ENCODE measurements around the gene IQSEC1.

The IQSEC1 gene

DNA sequence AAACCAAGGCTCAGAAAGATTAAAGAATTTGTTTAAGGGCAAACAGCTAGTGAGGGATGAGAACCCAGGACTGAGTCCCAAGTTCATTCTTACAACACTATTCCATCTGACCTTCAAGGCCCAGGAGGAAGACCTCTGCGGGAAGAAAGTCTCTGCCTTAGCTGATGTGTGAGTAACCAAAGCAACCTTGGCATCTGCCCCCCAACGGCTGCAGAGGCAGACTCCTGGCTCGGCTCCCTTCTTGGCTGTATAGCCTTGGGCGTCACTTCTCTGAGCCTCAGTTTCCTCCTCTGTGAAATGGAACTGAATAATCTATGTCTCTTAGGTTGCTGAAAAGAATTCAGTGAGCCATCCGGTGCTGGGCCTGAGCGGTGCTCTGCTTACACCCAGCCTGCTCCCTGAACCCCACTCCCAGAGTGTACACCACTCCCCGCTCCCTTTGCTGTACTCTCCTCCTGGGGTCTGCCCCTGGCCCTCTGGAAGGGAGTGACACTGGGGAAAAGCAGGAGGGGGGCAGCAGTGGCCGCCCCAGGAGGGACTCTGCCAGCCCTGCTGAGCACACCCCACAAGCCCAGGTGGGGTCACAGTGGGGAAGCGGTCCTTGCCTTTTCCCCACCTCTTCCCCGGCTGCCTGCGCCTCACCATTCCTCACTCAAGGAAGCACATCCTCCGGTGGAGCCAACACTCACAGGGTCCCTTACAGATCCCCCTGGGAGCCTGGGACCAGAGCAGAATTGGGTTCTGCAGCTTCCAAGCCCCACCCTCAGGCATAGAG lies 97.3 kb downstream of the IQSEC1 start:
- TF ChIP-seq, protein P1, sequence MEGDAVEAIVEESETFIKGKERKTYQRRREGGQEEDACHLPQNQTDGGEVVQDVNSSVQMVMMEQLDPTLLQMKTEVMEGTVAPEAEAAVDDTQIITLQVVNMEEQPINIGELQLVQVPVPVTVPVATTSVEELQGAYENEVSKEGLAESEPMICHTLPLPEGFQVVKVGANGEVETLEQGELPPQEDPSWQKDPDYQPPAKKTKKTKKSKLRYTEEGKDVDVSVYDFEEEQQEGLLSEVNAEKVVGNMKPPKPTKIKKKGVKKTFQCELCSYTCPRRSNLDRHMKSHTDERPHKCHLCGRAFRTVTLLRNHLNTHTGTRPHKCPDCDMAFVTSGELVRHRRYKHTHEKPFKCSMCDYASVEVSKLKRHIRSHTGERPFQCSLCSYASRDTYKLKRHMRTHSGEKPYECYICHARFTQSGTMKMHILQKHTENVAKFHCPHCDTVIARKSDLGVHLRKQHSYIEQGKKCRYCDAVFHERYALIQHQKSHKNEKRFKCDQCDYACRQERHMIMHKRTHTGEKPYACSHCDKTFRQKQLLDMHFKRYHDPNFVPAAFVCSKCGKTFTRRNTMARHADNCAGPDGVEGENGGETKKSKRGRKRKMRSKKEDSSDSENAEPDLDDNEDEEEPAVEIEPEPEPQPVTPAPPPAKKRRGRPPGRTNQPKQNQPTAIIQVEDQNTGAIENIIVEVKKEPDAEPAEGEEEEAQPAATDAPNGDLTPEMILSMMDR (IDR thresholded peaks at IDR 0.05): no peak
- Histone ChIP-seq H3K4me3 (no peak overlapping the region), H3K27ac (no peak overlapping the region)
- no peak for DNase-seq (ENCODE audit: low spot score)

DNA sequence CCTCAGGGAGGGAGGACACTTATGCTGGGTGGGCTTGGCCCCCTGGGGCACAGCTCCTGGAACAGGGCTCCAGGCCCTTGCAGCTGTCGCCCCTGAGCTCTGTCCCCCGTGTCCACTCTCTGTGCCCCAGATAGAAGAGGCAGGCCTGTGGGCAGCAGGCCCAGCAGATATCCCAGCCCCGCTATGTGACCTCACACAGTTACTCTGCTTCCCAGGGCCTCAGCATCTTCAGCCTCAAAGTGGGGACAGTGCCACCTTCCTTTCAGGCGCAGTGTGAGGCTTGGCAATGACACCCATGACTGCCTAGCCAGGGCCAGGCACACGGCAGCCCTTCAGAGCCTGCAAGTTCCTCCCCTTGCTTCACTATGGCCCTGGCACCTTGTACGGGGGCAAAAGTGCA lies 98.4 kb downstream of the IQSEC1 start:
- H3K4me3 ChIP-seq: no peak overlapping the region
- no peak for DNase-seq (ENCODE audit: low spot score)
- H3K27ac ChIP-seq: no peak overlapping the region
- TF ChIP-seq, protein P1 (IDR thresholded peaks at IDR 0.05): no peak

DNA sequence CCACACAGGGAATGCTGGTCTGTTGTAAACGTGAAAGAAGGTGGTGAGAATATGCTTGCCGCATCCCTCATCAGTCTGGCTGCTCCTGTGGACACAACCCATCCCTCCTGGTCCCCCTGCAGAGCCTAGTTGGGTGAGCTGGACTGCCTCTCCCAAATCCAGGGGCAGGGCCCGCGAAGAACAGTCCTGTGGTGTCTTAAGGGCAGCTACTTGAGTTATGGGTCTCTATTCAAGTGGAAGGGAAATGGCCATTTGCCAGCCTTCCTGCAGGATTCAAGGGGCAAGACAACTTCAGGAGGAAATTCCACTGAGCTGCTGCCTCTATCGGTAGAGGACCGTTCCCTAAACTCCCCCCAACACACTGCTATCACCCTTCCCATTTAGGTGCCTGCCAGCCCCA lies 98.9 kb downstream of the IQSEC1 start:
- no peak for DNase-seq (ENCODE audit: low spot score)
- no peak overlapping the region for H3K4me3 ChIP-seq
- H3K27ac ChIP-seq: no peak overlapping the region
- TF ChIP-seq, protein P1 (IDR thresholded peaks at IDR 0.05): no peak

DNA sequence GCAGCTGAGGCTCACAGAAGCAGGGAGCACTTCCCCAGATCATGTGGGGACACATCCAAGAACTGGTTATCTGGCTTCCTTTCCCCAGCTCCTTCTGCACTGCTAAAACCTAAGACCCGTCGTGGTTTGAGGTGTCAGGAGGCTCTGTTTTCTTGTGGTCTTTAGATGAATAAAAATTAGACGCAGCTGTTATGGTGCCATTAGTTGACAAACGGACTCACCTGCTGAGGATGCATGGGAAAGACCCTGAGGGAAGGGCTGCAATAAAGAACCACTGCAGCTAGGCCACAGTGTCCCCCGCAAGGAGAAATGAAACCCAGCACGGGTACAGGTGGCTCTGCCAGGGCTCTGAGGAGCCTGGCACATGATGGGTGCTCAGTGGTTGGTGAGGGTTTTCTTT lies 99.4 kb downstream of the IQSEC1 start:
- Histone ChIP-seq H3K4me3 (no peak overlapping the region), H3K27ac (no peak overlapping the region)
- TF ChIP-seq, protein P1 (IDR thresholded peaks at IDR 0.05): no peak
- DNase-seq (ENCODE audit: low spot score): no peak

DNA sequence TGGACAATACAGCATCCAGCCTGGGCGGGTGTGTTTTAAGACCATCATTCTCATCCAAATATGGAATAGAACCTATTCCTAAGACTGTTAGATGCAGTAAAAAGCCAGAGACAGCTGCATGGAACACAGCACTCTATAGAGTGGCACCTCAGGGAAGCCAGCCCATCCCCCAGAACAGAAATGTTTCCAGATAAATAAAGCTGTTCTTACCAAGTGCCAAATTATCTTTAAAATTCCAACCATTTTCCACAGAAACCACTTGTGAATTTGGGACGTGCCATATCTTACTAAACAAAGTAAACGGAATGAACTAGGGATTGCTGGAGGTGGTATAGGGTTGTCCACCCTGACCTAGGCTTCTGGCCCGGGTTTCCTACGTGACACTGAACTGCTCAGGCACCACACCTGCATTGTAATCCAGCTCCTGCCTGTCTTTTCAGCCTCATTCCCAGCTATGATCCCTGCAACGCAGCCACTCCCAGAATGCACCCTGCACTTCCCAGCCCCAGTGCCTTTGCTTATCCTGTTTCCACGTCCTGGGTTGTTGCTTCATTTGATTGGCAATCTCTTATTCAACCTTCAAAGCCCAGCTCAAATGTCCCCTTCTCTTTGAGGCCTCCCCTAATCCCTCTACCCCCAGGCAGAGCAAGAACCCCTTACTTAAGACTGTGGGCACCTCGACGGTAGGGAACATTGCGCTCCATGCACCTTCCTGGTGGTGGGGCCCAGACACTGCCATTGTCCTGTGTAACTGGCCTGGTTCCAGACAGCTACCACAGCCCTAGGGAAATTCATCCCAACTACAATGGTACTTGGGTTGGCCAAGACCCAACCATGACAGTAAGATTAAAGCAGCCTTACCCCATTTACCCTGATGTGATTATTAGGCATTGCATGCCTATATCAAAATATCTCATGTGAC lies 100.2 kb downstream of the IQSEC1 start:
- DNase-seq (ENCODE audit: low spot score): no peak
- TF ChIP-seq, protein P1 (IDR thresholded peaks at IDR 0.05): no peak
- Histone ChIP-seq H3K4me3 (no peak overlapping the region), H3K27ac (no peak overlapping the region)

DNA sequence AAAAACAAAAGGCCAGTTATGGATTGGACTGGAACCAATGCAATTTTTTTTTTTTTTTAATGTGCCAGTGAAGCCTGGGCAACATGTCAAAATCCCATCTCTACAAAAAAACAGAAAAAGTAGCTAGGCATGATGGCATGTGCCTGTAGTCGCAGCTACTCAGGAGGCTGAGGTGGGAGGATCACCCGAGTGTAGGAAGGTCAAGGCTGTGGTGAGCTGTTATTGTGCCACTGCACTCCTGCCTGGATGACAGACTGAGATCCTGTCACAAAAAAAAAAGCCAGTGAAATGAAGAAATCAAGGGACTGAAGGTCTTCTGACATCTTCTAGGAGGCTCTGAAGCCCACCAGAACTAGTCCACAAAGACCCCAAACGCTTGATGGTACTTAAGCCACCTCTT lies 101.2 kb downstream of the IQSEC1 start:
- Histone ChIP-seq H3K4me3 (no peak overlapping the region), H3K27ac (no peak overlapping the region)
- DNase-seq (ENCODE audit: low spot score): no peak
- TF ChIP-seq, protein P1 (IDR thresholded peaks at IDR 0.05): no peak

All from coronary artery (tissue), 2 donors.